GM18909 (cell line): ENCODE results near the gene TIGIT.
"Not testable (repeated sequence)": the region's sequence is repeated elsewhere in the genome, so short reads cannot be mapped to it uniquely, and the experiment has no call there.

Experiments used
- ATAC-seq: cut with Tn5 transposase; IDR thresholded peaks from one replicate; pipeline ENCODE4 v1.9.1; 2021; ENCODE audit warnings: mild to moderate bottlenecking; ENCODE audit not compliant: unreplicated experiment, poor library complexity

Gene TIGIT

DNA sequence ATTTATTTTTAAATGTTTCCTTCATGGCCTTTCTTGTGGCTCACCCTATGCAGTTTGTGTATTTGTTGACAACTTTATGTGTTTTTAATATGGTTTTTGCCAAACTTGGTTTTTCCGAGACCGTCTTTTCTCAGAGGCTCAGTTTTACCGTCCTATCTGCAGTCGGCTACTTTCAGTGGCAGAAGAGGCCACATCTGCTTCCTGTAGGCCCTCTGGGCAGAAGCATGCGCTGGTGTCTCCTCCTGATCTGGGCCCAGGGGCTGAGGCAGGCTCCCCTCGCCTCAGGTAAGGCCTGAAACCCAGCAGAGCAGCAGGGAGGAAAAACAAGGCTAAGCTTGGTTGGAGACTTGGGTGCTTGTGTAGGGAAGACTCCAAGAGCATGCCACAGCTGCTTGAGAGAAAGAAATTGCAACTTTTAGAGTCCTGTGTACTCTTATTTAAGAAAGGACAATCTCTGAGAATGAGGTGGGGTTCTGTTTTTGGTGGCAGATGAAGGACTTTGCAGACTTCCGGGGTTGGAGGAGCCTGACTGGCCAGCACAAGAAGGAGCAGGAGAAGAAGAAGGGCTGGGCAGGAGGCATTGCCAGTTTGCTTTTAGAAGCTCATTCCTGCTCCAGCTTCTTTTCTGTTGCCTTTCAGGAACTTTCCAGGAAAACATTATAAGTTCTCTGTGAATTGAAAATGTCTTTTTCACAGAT is at the start of gene TIGIT:
TIGIT (plus strand) TSS at position 191 of the 698 bp plus-strand sequence; CDS start at position 225, 34 bp downstream.
- ATAC-seq = no peak

DNA sequence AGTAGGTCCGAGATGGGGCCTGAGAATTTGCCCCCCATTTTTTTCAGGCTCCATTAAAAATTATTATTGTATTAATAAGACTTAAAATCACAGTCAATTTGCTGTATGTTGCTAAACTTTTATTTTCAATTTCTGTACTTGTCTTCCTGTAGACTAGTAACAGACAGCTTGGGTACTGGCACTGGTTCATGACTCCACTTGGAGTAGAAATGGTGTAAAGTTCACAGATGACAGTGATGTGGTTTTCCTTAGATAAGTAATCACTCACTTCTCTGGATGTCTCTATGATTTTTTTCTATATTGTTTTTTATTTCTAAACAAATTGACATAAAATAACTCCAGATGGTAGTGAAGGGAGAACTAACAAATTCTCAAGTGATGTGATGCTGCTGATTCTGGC is 40.9 kb upstream of the TIGIT start:
- ATAC-seq = no peak

DNA sequence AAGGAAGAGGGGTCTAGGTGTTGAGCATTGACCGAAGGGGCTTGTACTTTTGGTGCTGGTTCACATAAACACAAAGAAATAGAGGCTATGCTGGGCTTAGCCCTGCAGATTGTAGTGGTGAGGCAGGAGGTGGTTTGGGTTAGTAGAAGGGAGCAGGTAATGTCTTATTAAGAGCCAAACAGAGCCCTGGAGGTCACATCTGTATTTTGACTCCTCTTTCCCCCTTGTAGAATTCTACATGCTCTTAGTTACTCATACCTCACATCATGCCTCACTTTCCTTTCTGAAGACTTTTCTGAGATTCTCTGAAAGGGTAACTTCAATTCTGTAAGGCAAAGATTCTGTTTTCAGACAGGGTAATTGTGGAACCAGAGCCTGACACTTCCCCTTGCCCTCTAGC is 40.3 kb upstream of the TIGIT start:
- ATAC-seq = no peak

DNA sequence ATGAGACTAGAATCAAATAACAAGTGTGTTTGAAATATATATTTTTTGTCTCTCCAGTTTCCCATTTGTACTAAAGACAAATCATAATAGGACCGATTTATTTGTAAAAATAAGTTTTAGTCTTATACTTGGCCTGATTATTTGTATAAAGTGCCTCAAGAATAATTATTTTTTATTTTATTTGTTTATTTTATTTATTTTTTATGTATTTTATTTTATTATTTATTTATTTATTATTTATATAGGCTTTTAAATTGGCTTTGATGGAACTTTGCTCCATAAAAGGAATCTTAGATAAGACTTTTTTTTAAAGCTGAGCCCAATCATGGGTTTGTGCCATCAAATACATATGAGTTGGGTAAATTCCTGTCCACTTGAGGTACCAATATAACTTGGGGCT is 34.3 kb upstream of the TIGIT start:
- no peak for ATAC-seq

DNA sequence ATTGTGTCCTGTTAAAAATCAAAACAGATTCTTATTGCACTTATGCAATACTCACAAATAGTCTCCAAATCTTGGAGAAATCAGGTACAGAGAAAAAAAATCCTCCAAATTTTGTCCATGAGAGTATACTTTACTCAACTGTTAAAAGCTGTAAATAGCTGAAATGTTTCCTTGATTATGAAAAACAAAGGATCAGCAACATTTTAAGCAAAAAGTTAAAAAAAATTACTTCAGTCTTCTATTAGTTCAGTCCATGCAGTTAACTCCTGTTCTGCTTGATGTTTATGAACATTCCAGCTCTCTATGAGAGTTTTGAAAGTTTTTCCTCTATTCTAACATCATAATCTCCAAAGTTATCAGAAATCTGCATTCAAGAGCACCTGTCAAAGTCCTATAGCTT is 33.7 kb upstream of the TIGIT start:
- no peak for ATAC-seq

DNA sequence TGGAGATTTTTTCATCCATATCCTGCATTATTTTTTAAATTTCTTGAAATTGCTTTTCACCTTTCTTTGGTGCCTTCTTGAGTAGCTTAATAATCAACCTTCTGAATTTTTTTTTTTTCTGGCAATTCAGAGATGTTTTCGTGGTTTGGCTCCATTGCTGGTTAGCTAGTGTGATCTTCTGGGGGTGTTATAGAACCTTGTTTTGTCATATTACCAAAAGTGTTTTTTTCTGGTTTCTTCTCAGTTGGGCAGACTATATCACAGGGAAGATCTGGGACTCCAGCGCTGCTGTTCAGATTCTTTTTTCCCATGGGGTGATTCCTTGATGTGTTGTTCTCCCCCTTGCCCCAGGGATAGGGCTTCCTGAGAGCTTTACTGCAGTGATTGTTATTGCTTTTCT is 23.8 kb upstream of the TIGIT start:
- ATAC-seq = no peak

DNA sequence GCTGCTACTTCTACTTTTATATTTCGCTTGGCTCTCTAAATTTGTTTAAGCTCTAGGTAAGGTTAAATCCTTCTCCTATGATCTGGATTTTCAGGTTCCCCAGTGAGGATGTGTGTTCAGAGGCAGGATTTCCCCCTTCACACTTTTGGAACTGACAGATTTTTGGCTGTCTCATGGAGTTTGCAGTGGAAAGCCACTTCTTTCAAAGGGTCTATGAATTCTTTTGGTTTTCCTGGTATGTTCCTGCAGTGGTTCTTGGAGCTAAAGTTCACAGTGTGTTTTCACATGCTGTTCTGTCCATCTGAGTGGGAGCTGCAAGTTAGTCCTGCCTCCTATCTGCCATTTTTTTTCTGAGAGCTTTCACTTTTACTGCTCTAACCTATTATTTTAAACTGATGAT is 21.6 kb upstream of the TIGIT start:
- ATAC-seq = no peak

DNA sequence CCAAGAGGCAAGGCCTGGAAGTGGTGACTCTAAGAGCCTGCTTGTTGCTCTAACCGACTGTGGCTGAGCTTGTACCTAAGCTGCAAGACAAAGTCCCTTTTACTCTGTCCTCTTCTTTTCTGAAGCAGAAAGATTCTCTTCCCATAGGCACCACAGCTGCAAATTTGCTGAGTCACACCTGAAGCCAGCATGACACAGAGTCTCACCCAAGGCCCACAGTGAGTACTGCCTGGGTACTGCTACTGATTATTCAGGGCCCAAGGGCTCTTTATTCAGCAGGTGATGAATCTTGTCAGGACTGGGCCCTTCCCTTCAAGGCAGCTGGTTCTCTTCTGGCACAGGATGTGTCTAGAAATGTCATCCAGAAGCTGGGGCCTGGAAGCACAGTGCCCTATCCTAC is 18.9 kb upstream of the TIGIT start:
- no peak for ATAC-seq

DNA sequence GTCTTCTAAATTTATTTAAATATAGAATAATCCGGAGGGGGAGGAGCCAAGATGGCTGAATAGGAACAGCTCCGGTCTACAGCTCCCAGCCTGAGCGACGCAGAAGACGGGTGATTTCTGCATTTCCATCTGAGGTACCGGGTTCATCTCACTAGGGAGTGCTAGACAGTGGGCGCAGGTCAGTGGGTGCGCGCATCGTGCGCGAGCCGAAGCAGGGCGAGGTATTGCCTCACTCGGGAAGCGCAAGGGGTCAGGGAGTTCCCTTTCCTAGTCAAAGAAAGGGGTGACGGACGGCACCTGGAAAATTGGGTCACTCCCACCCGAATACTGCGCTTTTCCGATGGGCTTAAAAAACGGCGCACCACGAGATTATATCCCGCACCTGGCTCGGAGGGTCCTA is 17.0 kb upstream of the TIGIT start:
- not testable (repeated sequence) for ATAC-seq

DNA sequence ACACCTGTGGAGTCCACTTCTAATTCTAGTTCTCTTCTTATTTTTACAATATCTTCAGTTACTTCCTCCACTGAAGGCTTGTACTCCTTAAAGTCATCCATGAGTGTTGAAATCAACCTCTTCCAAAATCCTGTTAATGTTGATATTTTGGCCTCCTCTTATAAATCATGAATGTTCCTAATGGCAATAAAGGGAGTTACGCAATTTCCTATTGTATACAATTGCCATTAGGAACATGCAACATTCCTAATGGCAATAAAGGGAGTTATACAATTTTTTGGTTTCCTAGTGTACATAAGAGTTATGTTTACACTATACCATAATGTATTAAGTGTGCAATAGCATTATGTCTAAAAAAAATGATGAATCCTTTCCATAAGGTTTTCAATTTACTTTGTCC is 9.2 kb upstream of the TIGIT start:
- no peak for ATAC-seq

DNA sequence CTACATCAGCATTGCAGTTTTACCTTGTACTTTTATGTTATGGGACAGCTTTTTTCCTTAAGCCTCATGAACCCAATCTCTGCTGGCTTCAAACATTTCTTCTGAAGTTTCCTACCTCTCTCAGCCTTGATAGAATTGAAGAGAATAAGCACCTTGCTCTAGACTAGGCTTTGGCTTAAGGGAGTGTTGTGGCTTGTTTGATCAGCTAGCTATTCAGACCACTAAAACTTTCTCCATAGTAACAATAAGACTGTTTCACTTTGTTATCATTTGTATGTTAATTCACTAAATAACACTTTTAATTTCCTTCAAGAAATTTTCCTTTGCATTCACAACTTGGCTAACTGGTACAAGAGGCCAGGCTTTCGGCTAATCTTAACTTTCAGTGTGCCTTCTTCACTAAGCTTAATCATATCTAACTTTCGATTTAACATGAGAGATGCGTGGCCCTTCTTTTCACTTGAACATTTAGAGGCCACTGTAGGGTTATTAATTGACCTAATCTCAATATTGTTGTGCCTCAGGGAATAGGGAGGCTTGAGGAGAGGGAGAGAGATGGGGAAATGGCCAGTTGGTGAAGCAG is 8.1 kb upstream of the TIGIT start:
- no peak for ATAC-seq

DNA sequence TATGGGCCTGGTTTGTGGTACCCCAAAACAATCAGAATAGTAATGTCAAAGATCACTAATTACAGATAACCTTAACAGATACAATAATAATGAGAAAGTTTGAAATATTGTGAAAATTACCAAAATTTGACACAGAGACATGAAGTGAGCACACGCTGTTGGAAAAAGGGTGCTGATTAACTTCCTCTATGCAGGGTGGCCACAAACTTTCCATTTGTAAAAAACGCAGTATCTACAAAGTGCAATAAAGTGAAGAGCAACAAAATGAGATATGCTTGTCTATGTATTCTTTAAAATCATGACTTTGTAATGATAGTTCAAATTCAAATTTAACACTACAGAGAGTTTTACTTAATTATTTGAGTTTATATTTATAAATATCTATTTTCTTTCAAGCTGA is 7.6 kb upstream of the TIGIT start:
- ATAC-seq = no peak

DNA sequence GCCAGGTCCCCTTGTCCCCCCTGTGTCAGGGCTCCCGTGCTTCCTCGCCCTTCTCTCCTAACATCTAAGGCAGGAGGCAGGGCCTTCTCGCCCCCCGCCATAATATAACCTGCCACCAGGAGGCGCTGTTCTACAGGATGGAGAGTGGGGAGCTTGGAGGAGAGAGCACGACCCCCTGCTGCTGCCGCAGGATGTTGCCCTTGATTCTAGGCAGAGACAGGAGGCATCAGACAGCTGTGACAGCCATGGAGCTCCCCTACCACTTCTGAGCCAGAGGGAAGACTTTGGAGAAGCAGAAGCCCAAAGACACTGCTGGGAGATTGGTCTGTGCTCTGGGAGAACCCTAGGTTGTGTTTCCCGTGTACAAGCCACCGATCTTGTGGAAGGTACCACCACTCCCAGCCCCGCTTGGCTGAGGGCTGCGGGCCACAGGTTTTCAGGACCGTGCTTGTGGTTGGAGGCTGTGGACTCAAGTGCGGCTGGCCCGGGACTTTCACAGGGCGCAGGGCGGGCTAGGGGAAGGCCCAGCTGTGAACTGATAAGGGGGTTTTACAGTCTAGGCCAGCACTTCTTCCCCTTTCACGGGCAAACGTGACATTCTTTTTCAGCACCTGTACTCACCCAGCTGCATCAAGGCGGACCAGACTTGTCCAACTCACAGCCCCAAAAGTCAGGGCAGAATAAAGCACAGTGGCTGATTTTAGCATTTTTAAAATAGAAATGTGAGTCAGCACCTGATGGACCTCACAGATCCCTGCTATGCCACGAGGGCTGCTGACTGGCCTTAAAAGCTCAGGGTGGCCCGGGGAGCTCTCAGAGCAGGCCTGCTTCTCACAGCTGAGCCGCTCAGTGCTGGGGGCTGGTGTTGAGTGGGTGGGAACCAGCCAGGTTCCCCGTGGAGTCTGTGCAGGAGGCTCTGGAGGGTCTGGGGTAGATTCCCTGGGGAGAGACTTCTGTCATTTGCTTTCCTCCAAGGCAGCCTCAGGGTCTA is 2.6 kb upstream of the TIGIT start:
- ATAC-seq = peak; percentile 89

DNA sequence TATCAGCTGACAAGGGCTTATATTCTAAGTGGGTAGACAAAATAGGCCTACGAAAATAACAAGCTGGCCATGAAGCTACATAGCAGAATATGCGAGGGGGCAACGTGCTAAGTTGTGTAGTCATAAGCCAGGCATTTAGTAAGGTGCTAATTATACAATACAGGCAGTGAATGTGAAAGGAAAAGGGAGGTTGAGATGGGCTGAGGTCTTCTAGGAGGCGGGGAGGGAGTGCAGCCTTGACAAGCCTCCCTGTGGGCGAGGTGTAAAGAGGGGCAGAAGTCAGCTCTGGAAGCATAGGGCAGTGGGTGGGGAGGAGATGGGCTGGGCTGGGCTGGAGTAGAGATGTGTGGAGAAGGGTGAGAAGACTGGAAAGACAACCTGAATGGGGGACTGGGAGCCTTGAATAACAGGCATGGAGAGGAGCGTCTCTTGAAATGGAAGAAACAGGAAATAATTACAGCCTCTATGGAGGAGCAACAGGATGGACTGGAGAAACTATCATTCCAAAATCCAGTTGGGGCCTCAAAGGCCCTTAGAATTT is 1.2 kb downstream of the TIGIT start:
- no peak for ATAC-seq

DNA sequence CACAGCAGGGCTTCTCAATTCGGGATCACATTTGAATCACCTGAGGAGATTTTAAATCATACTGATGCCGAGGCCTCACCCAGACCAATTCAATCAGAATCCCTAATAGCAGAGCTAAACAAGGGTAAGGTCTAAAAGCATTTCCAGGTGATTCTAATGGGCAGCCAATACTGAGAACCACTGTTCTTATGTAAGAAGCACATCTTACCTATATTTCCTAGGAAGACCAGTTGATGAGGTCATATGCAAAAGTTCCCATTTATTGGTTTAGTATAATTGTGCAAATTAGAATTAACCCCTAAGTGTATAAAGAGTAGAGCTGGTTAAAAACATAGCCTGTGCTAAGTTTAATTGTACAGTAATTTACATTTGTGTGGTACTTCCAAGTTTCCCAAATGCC is 2.1 kb downstream of the TIGIT start:
- ATAC-seq = no peak

DNA sequence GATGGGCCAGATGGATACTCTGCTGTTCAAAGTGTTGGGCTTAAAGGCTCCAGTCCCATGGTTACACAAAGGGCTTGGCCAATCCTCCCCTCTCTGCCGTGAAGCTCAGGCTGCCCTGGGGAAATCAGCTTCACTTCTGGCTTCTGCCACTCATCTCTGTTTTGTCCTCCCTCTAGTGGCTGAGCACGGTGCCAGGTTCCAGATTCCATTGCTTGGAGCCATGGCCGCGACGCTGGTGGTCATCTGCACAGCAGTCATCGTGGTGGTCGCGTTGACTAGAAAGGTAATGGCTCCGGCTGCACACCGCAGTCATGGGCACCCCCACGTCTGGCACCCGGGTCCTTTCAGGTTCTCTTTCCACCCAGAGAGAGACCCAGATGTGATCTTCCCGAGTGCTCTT is 5.6 kb downstream of the TIGIT start:
- no peak for ATAC-seq

DNA sequence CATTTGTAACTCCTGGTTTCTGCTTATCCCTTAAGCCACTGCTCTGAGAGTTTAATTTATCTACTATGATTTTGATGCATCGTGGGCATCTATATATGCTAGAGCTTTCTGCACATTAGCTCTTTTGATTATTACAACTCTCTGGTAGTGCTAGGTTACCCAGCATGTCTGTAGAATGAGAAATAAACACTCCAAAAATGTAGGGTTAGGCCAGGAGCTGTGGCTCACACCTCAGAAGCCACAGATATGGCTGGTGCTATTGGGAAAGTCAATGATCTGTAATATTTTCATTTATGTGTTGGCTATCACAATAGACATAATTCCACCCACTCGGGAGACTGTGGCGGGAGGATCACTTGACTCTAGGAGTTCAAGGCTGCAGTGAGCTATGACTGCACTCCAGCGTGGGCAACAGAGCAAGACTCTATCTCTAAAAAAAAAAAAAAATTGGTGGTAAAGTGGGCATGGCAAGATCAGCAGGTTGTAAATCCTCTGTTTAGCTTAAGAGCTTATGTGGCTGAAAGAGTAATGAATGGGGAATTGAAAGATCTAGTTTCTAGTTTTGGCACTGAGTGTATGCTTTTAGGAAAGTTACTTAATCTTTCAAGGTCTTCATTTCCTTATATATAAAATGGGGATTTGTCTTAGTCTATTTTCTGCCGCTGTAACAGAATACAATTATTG is 6.3 kb downstream of the TIGIT start:
- no peak for ATAC-seq

DNA sequence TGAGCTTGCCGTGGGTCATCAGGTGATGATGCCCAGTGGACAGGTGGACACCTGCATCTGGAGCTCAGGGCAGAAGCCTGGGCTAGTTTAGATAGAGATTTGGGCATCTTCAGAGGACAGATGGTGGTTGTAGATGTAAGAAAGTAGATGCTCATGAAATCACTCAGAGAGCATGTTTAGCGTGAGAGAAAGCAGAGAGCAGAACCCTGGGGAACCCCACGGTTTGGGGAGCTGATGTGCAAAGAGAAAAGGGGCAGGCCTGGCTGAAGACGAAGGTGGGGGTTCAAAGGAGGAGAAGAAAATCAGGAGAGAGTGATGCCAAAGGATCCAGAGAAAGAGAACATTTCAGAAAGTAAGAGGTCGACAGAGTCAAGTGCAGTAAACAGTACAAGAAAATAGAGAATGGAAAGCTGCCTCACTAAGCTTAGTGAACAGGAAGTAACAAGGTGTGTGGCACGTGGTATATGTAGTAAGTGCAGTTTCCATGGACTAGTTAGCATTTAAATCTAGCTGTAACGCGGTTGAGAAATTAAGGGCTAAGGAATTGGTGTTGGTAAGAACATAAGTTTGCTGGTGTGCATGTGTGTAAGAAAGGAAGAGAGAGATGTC is 13.5 kb downstream of the TIGIT start:
- ATAC-seq = peak; percentile 56

DNA sequence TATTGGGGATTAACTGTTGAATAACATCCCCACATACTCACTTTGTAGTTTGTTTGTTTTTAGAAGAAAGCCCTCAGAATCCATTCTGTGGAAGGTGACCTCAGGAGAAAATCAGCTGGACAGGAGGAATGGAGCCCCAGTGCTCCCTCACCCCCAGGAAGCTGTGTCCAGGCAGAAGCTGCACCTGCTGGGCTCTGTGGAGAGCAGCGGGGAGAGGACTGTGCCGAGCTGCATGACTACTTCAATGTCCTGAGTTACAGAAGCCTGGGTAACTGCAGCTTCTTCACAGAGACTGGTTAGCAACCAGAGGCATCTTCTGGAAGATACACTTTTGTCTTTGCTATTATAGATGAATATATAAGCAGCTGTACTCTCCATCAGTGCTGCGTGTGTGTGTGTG is 14.0 kb downstream of the TIGIT start:
- ATAC-seq = no peak

DNA sequence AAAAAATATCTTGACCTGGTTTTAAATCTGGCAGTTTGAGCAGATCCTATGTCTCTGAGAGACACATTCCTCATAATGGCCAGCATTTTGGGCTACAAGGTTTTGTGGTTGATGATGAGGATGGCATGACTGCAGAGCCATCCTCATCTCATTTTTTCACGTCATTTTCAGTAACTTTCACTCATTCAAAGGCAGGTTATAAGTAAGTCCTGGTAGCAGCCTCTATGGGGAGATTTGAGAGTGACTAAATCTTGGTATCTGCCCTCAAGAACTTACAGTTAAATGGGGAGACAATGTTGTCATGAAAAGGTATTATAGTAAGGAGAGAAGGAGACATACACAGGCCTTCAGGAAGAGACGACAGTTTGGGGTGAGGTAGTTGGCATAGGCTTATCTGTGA is 14.5 kb downstream of the TIGIT start:
- peak; percentile 15 for ATAC-seq
